Eye (tissue), 1 donor: Measurements from ENCODE around the gene SYNGAP1.
"Not testable (repeated sequence)": the region's sequence is repeated elsewhere in the genome, so short reads cannot be mapped to it uniquely, and the experiment has no call there.

Experiments
- DNase-seq: peaks from one replicate; pipeline ENCODE4 v3.0.0-alpha.2; 2015

Gene SYNGAP1

GRCh38 chr6:33419580-33420490 lies at the start of gene SYNGAP1:
SYNGAP1 (plus strand) TSS chr6:33420065; CDS start chr6:33420265, 200 bp downstream.
- DNase-seq = peak; percentile 91

GRCh38 chr6:33371901-33372300 lies 48.0 kb upstream of the SYNGAP1 start:
- not testable (repeated sequence) for DNase-seq

GRCh38 chr6:33372526-33373123 lies 47.2 kb upstream of the SYNGAP1 start:
- no peak for DNase-seq

GRCh38 chr6:33373960-33374910 lies 45.6 kb upstream of the SYNGAP1 start:
- DNase-seq = no peak

- DNase-seq = peak; percentile 79
These were observed 44.7 kb upstream of the SYNGAP1 start for GRCh38 chr6:33375143-33375671.

GRCh38 chr6:33377171-33377570 lies 42.7 kb upstream of the SYNGAP1 start:
- no peak for DNase-seq

- not testable (repeated sequence) for DNase-seq
These were observed 40.7 kb upstream of the SYNGAP1 start for GRCh38 chr6:33379184-33379583.

GRCh38 chr6:33380272-33380981 lies 39.4 kb upstream of the SYNGAP1 start:
- DNase-seq = no peak

GRCh38 chr6:33383427-33384185 lies 36.3 kb upstream of the SYNGAP1 start:
- DNase-seq = no peak

GRCh38 chr6:33384581-33385020 lies 35.3 kb upstream of the SYNGAP1 start:
- peak; percentile 54 for DNase-seq

- no peak for DNase-seq
These were observed 29.7 kb upstream of the SYNGAP1 start for GRCh38 chr6:33390173-33390572.

GRCh38 chr6:33390767-33391277 lies 29.0 kb upstream of the SYNGAP1 start:
- no peak for DNase-seq

- peak; percentile 100 for DNase-seq
These were observed 28.5 kb upstream of the SYNGAP1 start, which contains the start of gene KIFC1 for GRCh38 chr6:33391278-33391921. KIFC1 (plus strand) TSS chr6:33391823; CDS start chr6:33391986, 163 bp downstream.

GRCh38 chr6:33391922-33392594 lies 27.8 kb upstream of the SYNGAP1 start:
- peak; percentile 51 for DNase-seq

- no peak for DNase-seq
These were observed 27.3 kb upstream of the SYNGAP1 start for GRCh38 chr6:33392595-33392948.

- no peak for DNase-seq
These were observed 26.9 kb upstream of the SYNGAP1 start for GRCh38 chr6:33392979-33393378.

- DNase-seq = no peak
These were observed 22.3 kb upstream of the SYNGAP1 start for GRCh38 chr6:33397541-33397940.

GRCh38 chr6:33398601-33399000 lies 21.3 kb upstream of the SYNGAP1 start:
- DNase-seq = not testable (repeated sequence)

- DNase-seq = not testable (repeated sequence)
These were observed 20.0 kb upstream of the SYNGAP1 start for GRCh38 chr6:33399881-33400280.

GRCh38 chr6:33404884-33405283 lies 15.0 kb upstream of the SYNGAP1 start:
- no peak for DNase-seq
